Lung microvascular endothelial cell (primary cell): ENCODE results near the gene PTTG1IP. TPM values are rescaled to one million over a fixed set of nuclear protein-coding genes. Genes with fewer than 3 reads are reported as not detected.
A peak's percentile ranks its signal among the peaks of the same experiment; 100 is the strongest.
"Not testable (repeated sequence)": the region's sequence is repeated elsewhere in the genome, so short reads cannot be mapped to it uniquely, and the experiment has no call there.

ENCODE experiments used
- DNase-seq, 2 donors: peaks; one replicate each; pipeline versions ENCODE4 v3.0.0 to v3.0.0-alpha.2; 2010; ENCODE audit warnings: low read depth in 2 of 2
- total RNA-seq: library from RNA; depleted of rRNA; stranded (reverse); fragments of >200 nt; gene quantifications from 2 replicates; pipeline ENCODE4 v1.2.1, GENCODE V29; 2014

Gene PTTG1IP
- total RNA-seq, 1 donor from 2014 or later: 379 TPM

DNA sequence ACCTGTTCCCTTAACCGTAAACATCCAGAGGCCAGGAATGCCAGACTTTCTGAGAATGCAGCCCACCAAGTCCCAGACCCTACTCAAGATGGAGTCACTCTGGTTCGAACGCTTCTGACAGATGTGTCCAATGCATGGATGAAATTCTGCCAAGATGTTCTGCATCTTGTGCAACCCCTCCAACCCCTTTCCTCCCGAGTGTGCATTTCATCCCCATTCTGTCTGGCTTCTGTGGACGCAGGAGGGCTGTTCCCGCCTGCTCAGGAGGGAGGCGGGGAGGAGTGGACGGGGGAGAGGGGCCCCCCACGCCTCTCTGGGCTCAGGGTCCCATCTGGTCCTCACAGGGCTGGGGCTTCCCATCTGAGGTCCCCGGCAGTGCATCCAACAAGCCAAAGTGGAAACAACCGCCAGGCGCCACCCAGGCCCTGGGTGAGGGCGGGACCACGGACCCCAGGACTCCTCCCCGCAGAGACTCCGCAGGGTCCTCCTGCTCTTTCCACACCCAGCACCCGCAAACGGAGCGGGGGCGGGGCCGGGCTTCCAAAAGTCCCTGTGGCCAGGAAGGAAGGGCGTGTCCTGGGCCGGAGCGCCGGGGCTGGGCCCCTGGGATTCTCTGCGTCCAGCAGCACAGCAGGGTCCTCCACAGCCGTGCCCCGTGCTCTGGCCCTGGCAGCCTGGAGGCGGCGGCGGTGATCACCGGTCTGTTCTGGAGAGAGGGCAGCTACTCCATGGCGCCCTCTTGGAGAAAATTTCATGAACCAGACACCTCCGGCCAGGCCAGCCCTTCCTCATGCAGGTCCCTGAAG is 27.9 kb downstream of the PTTG1IP start:
- peak; percentile 36 to 58 for DNase-seq

DNA sequence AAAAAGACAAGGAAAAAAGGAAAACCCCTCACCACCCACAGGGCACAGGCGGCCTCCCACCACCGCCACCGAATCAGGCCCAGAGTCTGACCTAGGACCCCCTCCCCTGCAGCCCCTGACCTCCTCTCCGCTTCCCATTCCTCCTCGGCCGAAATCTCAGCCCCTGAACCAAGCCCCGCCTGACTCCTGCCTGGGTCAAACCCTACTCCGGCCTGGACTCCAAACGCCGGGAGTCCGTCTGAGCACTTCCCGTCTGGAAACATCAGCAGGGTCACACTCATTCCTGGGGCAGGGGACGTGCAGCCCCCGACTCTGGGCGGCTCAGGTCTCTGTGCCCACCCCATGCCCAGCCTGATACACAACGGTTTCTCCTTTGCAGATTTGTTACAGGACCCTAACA is 29.2 kb downstream of the PTTG1IP start:
- DNase-seq: no peak

- DNase-seq: no peak
Observed at GRCh38 chr21:44842721-44843445, 30.6 kb downstream of the PTTG1IP start.

GRCh38 chr21:44842087-44842486 is 31.4 kb downstream of the PTTG1IP start:
- DNase-seq: no peak

DNA sequence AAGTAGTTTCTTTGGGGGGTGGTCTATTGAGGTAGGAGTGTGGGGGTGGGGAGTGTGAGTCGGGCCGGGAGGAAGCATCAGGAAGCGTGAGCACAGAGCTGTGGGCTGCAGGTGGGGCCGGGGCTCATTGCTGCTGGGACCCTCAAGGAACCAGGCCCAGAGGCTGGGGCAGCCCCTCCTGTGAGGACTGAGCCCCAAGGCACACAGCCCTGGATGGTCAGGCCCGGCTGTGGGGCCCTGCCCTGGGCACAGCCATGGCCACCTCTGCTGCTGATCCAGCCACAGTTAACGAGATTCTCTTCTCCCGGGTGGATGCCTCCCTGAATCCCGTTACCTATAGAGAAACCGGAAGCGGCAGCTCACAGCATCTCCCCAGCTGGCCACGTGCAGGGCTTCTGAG is 32.7 kb downstream of the PTTG1IP start:
- no peak for DNase-seq

- DNase-seq: no peak
Observed at GRCh38 chr21:44838951-44839350, 34.5 kb downstream of the PTTG1IP start.

DNA sequence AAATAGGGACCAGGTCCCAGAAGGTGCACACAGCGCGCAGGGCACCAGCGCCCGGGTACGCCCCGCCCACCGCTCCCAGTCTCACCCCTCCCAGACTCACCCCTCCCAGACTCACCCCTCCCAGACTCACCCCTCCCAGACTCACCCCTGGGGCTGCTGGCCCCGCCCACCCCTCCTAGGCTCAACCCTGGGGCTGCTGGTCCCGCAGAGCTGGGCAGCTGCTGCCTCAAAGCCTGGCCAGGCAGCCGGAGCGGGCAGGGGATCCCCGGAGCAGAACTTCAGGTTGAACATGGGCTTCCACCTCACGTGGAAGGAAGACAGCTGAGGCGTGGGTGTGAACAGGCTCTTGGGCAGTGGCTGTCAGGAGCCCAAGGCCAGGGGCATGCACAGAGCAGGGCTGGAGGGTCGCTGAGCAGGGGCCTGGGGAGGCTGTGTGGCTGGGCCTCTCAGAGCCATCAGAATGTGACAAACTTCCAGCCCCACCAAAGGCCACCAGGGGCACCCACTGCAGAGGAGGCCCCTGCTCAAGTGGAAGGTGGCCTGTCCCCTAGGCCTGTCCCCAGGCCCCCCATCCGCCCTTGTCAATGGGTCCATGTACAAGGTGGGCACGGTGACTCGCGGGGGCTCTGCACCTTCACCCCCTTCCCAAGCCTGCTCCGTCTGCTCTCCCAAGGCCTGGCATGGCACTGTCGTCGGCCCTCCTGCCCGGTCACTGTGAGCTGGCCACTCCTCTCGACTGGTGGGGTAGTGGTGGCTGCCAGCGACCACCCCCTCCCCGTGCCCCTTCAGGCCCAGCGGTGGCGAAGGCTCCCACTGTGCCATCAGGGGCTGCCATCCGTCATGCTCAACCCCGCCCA is 35.2 kb downstream of the PTTG1IP start:
- no peak for DNase-seq

DNA sequence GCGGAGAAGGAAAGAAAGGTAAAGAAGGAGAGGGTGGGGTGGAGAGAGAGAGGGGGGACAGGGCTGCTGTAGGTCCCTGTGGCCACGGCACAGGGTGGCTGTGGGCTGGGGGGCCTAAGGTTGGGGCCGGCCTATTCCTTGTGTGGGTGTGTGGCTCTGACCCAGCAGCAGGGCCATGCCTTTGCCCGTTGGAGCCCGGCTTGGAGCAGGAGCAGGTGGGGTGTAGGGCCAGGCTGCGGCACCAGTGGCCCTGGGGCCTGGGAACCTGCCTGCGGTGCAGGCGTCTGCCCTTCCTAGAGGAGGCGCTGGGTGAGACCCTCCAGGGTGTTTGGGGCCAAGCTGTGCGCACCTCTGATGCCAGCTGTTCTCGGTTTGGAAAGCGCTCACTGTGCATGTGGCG is 36.0 kb downstream of the PTTG1IP start:
- no peak for DNase-seq

- DNase-seq: no peak
Observed at GRCh38 chr21:44836666-44837471, 36.6 kb downstream of the PTTG1IP start.

GRCh38 chr21:44836349-44836665 is 37.2 kb downstream of the PTTG1IP start:
- DNase-seq: no peak

DNA sequence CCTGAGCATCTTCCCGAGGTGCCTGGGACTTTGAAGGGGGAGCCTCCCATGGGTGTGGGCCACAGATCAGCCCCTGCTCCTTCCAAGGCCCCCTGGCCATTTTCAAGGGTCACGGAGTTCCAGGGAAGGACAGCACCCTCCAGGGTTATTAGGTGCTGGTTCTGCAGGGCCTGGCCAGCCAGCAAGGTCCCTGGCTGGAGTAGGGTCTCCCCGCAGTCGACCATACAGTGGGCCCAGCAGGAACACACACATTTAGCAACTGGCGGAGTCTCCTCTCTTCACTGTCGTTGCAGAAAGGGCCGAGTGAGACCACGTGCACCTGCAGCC is 37.9 kb downstream of the PTTG1IP start:
- no peak for DNase-seq

DNA sequence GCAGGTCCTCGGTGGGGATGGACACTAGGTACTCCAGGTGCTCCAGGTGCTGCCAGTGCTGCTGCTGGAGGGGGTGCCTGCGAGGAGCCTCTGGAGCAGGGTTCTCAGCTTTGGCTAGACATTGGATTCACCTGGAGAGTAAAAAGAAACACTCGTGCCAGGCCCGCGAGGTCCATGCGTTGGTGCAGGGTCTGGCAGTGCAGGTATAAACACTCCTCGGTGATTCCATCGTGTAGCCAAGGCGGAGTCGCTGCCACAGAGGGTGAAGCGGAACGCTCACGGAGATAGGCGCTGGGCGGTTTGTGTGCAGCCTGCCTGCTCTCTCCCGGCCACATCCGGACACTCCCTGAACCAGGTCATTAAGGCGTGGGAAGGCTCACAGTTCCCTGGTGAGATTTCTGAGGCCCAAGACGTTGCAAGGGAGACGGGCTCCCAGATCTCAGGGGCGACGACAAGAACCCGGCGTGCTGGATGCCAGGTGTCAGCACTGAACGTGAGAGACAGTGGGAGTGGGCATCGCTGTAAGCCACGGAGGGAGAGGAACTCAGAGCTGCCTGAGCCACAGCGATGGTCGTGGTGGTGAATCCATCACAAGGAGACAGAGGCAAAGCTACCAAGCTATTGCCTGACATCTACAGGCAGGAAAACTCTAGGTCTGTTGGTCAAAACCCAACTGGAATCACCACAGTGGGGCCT is 38.4 kb downstream of the PTTG1IP start:
- no peak for DNase-seq

GRCh38 chr21:44834231-44834950 is 39.1 kb downstream of the PTTG1IP start:
- DNase-seq: no peak

- DNase-seq: no peak
Observed at GRCh38 chr21:44833663-44834062, 39.8 kb downstream of the PTTG1IP start.

DNA sequence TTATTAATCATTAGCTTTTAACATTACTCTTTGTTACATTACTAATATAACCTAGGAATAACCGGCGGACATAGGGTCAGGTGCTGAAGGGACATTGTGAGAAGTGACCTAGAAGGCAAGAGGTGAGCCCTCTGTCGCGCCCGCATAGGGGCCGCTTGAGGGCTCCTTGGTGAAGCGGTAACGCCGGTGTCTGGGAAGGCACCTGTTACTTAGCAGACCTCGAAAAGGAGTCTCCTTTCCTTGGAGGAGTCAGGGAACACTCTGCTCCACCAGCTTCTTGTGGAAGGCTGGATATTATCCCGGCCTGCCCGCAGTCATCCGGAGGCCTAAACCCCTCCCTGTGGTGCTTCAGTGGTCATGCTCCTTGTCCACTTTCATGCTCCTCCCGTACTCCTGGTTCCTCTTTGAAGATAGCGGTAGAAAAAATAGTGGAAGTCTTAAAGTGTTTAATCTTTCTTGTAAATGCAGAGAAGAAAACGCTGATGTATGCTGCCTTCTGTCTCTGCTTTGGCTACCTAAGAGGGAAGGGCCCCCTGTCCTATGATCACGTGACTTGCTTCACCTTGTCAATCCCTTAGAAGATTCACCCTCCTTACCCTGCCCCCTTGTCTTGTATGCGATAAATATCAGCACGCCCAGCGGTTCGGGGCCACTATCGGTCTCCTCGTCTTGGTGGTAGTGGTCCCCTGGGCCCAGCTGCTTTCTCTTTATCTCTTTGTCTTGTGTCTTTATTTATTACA is 40.8 kb downstream of the PTTG1IP start:
- not testable (repeated sequence) for DNase-seq

GRCh38 chr21:44831227-44831860 is 42.1 kb downstream of the PTTG1IP start:
- no peak for DNase-seq

DNA sequence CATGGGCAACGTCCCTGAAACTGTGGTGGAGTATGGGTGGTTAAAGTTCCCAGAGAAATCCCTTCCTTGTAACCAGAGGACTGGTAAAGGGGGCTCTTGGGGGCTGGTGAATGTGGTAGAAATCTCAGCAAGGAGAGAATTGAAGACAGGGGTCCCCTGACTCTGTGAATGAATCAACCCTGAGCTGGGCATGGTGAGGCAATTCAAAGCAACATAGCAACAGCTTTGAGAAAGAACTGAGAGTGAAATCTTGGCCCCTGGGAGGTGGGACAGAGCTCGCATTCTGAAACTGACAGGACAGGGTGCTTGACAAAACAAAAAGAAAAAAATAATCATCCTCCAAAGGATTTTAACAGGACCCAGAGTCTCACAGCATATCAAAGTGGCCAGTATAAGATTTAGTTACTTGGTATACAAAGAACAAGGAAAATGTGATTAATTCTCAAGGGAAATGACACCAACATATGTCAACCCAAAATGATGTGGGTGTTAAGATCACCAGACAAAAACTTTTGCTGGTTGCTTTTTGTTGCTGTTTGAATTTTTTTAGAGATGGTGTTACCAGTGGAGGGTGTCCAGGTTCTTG is 43.9 kb downstream of the PTTG1IP start:
- DNase-seq: no peak

- no peak for DNase-seq
Observed at GRCh38 chr21:44828362-44829056, 45.0 kb downstream of the PTTG1IP start.
